Measurements from ENCODE around the gene GRID2.

Gene GRID2

GRCh38 chr4:92812652-92813051 is 508.9 kb downstream of the GRID2 start:
- TF ChIP-seq SIN3A (IDR thresholded peaks at IDR 0.05; ENCODE audit: borderline replicate concordance, insufficient read depth, low read length) (no peak), TAF1 (IDR thresholded peaks at IDR 0.05; ENCODE audit: borderline replicate concordance, insufficient read depth, low read length) (no peak), POLR2AphosphoS5 (IDR thresholded peaks at IDR 0.05; ENCODE audit: low read depth, low read length) (no peak), FOXP2 (optimal IDR thresholded peaks at IDR 0.05; ENCODE audit: borderline replicate concordance, extremely low read depth, extremely low read length, insufficient read depth) (no peak), REST (IDR thresholded peaks at IDR 0.05; ENCODE audit: insufficient read depth in 1 of 2, low read depth in 2 of 2, low read length in 2 of 2) (no peak)

GRCh38 chr4:92814677-92815076 is 510.9 kb downstream of the GRID2 start:
- TF ChIP-seq SIN3A (IDR thresholded peaks at IDR 0.05; ENCODE audit: borderline replicate concordance, insufficient read depth, low read length) = no peak
- TF ChIP-seq FOXP2 (optimal IDR thresholded peaks at IDR 0.05; ENCODE audit: borderline replicate concordance, extremely low read depth, extremely low read length, insufficient read depth) = no peak
- no peak for TF ChIP-seq TAF1 (IDR thresholded peaks at IDR 0.05; ENCODE audit: borderline replicate concordance, insufficient read depth, low read length)
- TF ChIP-seq REST (IDR thresholded peaks at IDR 0.05; ENCODE audit: insufficient read depth in 1 of 2, low read depth in 2 of 2, low read length in 2 of 2) = no peak
- TF ChIP-seq POLR2AphosphoS5 (IDR thresholded peaks at IDR 0.05; ENCODE audit: low read depth, low read length) = no peak

GRCh38 chr4:92825256-92825655 is 521.5 kb downstream of the GRID2 start:
- TF ChIP-seq SIN3A (IDR thresholded peaks at IDR 0.05; ENCODE audit: borderline replicate concordance, insufficient read depth, low read length) (no peak), REST (IDR thresholded peaks at IDR 0.05; ENCODE audit: insufficient read depth in 1 of 2, low read depth in 2 of 2, low read length in 2 of 2) (no peak), TAF1 (IDR thresholded peaks at IDR 0.05; ENCODE audit: borderline replicate concordance, insufficient read depth, low read length) (no peak)

GRCh38 chr4:92825791-92826190 is 522.0 kb downstream of the GRID2 start:
- no peak for TF ChIP-seq FOXP2 (optimal IDR thresholded peaks at IDR 0.05; ENCODE audit: borderline replicate concordance, extremely low read depth, extremely low read length, insufficient read depth)
- TF ChIP-seq SIN3A (IDR thresholded peaks at IDR 0.05; ENCODE audit: borderline replicate concordance, insufficient read depth, low read length) = no peak
- no peak for TF ChIP-seq TAF1 (IDR thresholded peaks at IDR 0.05; ENCODE audit: borderline replicate concordance, insufficient read depth, low read length)
- no peak for TF ChIP-seq REST (IDR thresholded peaks at IDR 0.05; ENCODE audit: insufficient read depth in 1 of 2, low read depth in 2 of 2, low read length in 2 of 2)
- no peak for TF ChIP-seq POLR2AphosphoS5 (IDR thresholded peaks at IDR 0.05; ENCODE audit: low read depth, low read length)

GRCh38 chr4:92830771-92831170 is 527.0 kb downstream of the GRID2 start:
- no peak for TF ChIP-seq FOXP2 (optimal IDR thresholded peaks at IDR 0.05; ENCODE audit: borderline replicate concordance, extremely low read depth, extremely low read length, insufficient read depth)
- no peak for TF ChIP-seq SIN3A (IDR thresholded peaks at IDR 0.05; ENCODE audit: borderline replicate concordance, insufficient read depth, low read length)
- no peak for TF ChIP-seq REST (IDR thresholded peaks at IDR 0.05; ENCODE audit: insufficient read depth in 1 of 2, low read depth in 2 of 2, low read length in 2 of 2)
- no peak for TF ChIP-seq TAF1 (IDR thresholded peaks at IDR 0.05; ENCODE audit: borderline replicate concordance, insufficient read depth, low read length)
- TF ChIP-seq POLR2AphosphoS5 (IDR thresholded peaks at IDR 0.05; ENCODE audit: low read depth, low read length) = no peak
